Lower leg skin (tissue), 3 donors: ENCODE results near the gene CNTN4.

Source experiments
- CTCF ChIP-seq, 3 donors: fragments of 450-650 bp; IDR thresholded peaks; one replicate each; pipeline ENCODE4 v1.5.1; 2016; ENCODE audit warnings: antibody characterized with exemption in 3 of 3, mild to moderate bottlenecking in 3 of 3, moderate library complexity in 2 of 3
- POLR2A ChIP-seq, 2 donors: fragments of 450-650 bp; IDR thresholded peaks; one replicate each; pipeline ENCODE4 v1.6.1; 2016 to 2017; ENCODE audit warnings: antibody characterized with exemption in 2 of 2, mild to moderate bottlenecking in 1 of 2, moderate library complexity in 1 of 2

GRCh38 chr3:2771741-2772140 lies 673.1 kb downstream of the CNTN4 start:
- TF ChIP-seq CTCF (IDR thresholded peaks at IDR 0.05) (no peak), POLR2A (IDR thresholded peaks at IDR 0.05) (no peak)
